ENCODE data around the gene SLC7A6. TPM values are rescaled to one million over a fixed set of nuclear protein-coding genes. Genes with fewer than 3 reads are reported as not detected.

SLC7A6 gene
- total and polyA plus RNA-seq, 2 of the 13 experiments (the other 11 are each of a cell fraction or from before 2014, with no cell fraction given) = 35.8 to 70.8 TPM

DNA sequence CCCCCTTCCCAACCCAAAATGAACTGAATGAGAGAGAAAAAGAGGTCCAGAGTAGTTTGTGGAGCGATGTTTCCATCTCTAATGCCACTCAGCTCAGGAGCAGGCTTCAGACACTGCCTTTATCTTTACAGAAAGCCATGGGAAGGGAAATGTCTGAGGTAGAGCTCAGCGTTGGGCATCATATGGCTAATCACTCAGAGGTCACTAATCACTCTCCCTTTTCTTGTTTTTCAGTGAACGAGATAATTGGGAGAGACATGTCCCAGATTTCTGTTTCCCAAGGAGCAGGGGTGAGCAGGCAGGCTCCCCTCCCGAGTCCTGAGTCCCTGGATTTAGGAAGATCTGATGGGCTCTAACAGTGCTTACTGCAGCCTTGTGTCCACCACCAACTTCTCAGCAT is 38.2 kb upstream of the SLC7A6 start (continued):
- no peak for TF ChIP-seq ZSCAN5A (CRISPR knock-in tag; IDR thresholded peaks at IDR 0.05; ENCODE audit: borderline replicate concordance)
- TF ChIP-seq, protein P1, sequence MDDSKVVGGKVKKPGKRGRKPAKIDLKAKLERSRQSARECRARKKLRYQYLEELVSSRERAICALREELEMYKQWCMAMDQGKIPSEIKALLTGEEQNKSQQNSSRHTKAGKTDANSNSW (CRISPR knock-in tag; IDR thresholded peaks at IDR 0.05; ENCODE audit: borderline replicate concordance) = no peak
- no peak for TF ChIP-seq STAT6 (CRISPR knock-in tag; IDR thresholded peaks at IDR 0.05; ENCODE audit: borderline replicate concordance)
- no peak for TF ChIP-seq MXD1 (CRISPR knock-in tag; IDR thresholded peaks at IDR 0.05)
- TF ChIP-seq GATAD1 (CRISPR knock-in tag; IDR thresholded peaks at IDR 0.05) = no peak

GRCh38 chr16:68227183-68227793 is 37.0 kb upstream of the SLC7A6 start:
- Histone ChIP-seq H3K79me2 (ENCODE audit: insufficient read depth, low read length) (no peaks in the 10 kb centered on the region), H3K4me2 (ENCODE audit: low read depth, low read length) (no peak overlapping the region), H3K9me3 (ENCODE audit: low read length) (no peaks in the 10 kb centered on the region), H2AFZ (ENCODE audit: low read length) (no peak overlapping the region), H3K27ac (ENCODE audit: extremely low read length, insufficient read depth, low read length) (peak overlapping the region; percentile 14), H3K9ac (ENCODE audit: insufficient read depth, low read depth, low read length) (no peak overlapping the region), H3K4me1 (ENCODE audit: insufficient read depth, low read length) (peaks cover 23% of the 10 kb centered on the region), H3K4me3 (replicated peaks in 1 of 3; ENCODE audit: insufficient read depth in 1 of 3, low read depth in 2 of 3, low read length in 3 of 3) (no peak overlapping the region), H3K27me3 (ENCODE audit: control insufficient read depth in 1 of 2, insufficient read depth in 2 of 2, low read length in 2 of 2) (no peaks in the 10 kb centered on the region), H3K36me3 (replicated peaks in 1 of 2; ENCODE audit: control insufficient read depth in 1 of 2, insufficient read depth in 2 of 2, low read length in 2 of 2) (peaks cover 34 to 78% of the 10 kb centered on the region in 2 experiments), H4K20me1 (ENCODE audit: insufficient read depth, low read length) (peaks cover 24% of the 10 kb centered on the region)
- peak; percentile 84 for FAIRE-seq
- no peak for DNase-seq (ENCODE audit: low spot score)
- peak; percentile 32 for ATAC-seq
- ChIA-PET CTCF (ENCODE audit: low intra/inter-chr PET ratio, low total read pairs) (no interaction called here), POLR2A (interaction anchor here (1.2 to 3.1 kb wide), 4 partner anchors 10 to 147 kb away, joined by 3 to 24 read pairs (median 6); partner anchors contain the start of genes ESRP2 and NFATC3)
- WGBS (ENCODE audit: low lambda C conversion rate) = 61% methylated on average over 3 of the region's 3 CpGs
- in situ Hi-C loops (cut with HindIII; ENCODE audit: extremely low pct_ligation_motif_present, low pct_unique_long_range_greater_than_20kb) (no loop called here), intact Hi-C loops (cut with micrococcal nuclease; ENCODE audit: unreplicated experiment) (loop anchor here (5.0 kb wide), 1 partner anchor 35 kb away; no protein-coding TSS in a partner anchor)
- TSS peak; percentile 25 for BruUV-seq (replicated peaks)
- TF ChIP-seq POLR2G (IDR thresholded peaks at IDR 0.05; ENCODE audit: low read depth, low read length) (peak; percentile 31; the same call in 1 of the 2 replicates), GLI4 (CRISPR knock-in tag; IDR thresholded peaks at IDR 0.05; ENCODE audit: borderline replicate concordance) (no peak), ZNF317 (CRISPR knock-in tag; IDR thresholded peaks at IDR 0.05) (no peak), POLR2AphosphoS5 (IDR thresholded peaks at IDR 0.05; ENCODE audit: low read depth, low read length) (peak; percentile 14; the same call in 1 of the 2 replicates), TOPORS (CRISPR knock-in tag; IDR thresholded peaks at IDR 0.05) (0 out of 2 replicates have a peak, but pooled peaks have one; percentile 5), ZNF33B (CRISPR knock-in tag; IDR thresholded peaks at IDR 0.05) (no peak), ZNF12 (CRISPR knock-in tag; IDR thresholded peaks at IDR 0.05) (peak; percentile 84), SP4 (CRISPR knock-in tag; IDR thresholded peaks at IDR 0.05) (0 out of 2 replicates have a peak, but pooled peaks have one; percentile 19), RARG (CRISPR knock-in tag; IDR thresholded peaks at IDR 0.05; ENCODE audit: low read depth) (no peak), ZNF605 (CRISPR knock-in tag; IDR thresholded peaks at IDR 0.05) (0 out of 2 replicates have a peak, but pooled peaks have one; percentile 26), HOXA3 (CRISPR knock-in tag; IDR thresholded peaks at IDR 0.05) (peak; percentile 50; the same call in 1 of the 2 replicates), ELF4 (CRISPR knock-in tag; IDR thresholded peaks at IDR 0.05; ENCODE audit: borderline replicate concordance) (0 out of 2 replicates have a peak, but pooled peaks have one; percentile 36), PPARG (CRISPR knock-in tag; conservative IDR thresholded peaks at IDR 0.05) (no peak), TARDBP (CRISPR knock-in tag; IDR thresholded peaks at IDR 0.05) (0 out of 2 replicates have a peak, but pooled peaks have one; percentile 44)
